T47D (cell line): Measurements from ENCODE around the gene RNF227.
"Not testable (repeated sequence)": the region's sequence is repeated elsewhere in the genome, so short reads cannot be mapped to it uniquely, and the experiment has no call there.

Experiments
- DNase-seq, 2 experiments: peaks; one replicate each; pipeline versions ENCODE4 v3.0.0 to v3.0.0-alpha.2; 2011 to 2012; ENCODE audit warnings: low read depth in 1 of 2, low spot score in 1 of 2
- JUND ChIP-seq: IDR thresholded peaks from 2 replicates; pipeline ENCODE4 v1.6.1; 2012; ENCODE audit warnings: low read depth
- in situ Hi-C: cut with HindIII; loops from 2 replicates; pipeline ENCODE4 v1.10.0; 2016; ENCODE audit warnings: low sequenced_read_pairs, low pct_unique_long_range_greater_than_20kb

RNF227 gene

GRCh38 chr17:7883781-7884386 is 32.2 kb downstream of the RNF227 start:
- DNase-seq, result peak in 1 of 2 experiments; percentile 9
- in situ Hi-C loops, result no loop called here
- no peak for TF ChIP-seq JUND

GRCh38 chr17:7882629-7883028 is 33.5 kb downstream of the RNF227 start:
- DNase-seq, result no peak
- in situ Hi-C loops, result no loop called here
- no peak for TF ChIP-seq JUND

GRCh38 chr17:7882068-7882467 is 34.0 kb downstream of the RNF227 start:
- no peak for TF ChIP-seq JUND
- in situ Hi-C loops, result no loop called here
- no peak for DNase-seq

- no peak for TF ChIP-seq JUND
- DNase-seq, result no peak
- in situ Hi-C loops, result no loop called here
These were observed 34.6 kb downstream of the RNF227 start for GRCh38 chr17:7881276-7882054.

- DNase-seq, result no peak
- no peak for TF ChIP-seq JUND
- in situ Hi-C loops, result no loop called here
These were observed 35.8 kb downstream of the RNF227 start for GRCh38 chr17:7880076-7880868.

- no peak for TF ChIP-seq JUND
- no peak for DNase-seq
- in situ Hi-C loops, result no loop called here
These were observed 37.9 kb downstream of the RNF227 start for GRCh38 chr17:7878234-7878633.

GRCh38 chr17:7875804-7876370 is 40.2 kb downstream of the RNF227 start:
- no peak for DNase-seq
- no peak for TF ChIP-seq JUND
- in situ Hi-C loops, result no loop called here

- no peak for DNase-seq
- TF ChIP-seq JUND, result no peak
- in situ Hi-C loops, result no loop called here
These were observed 43.0 kb downstream of the RNF227 start for GRCh38 chr17:7873051-7873450.

- no peak for TF ChIP-seq JUND
- no peak for DNase-seq
- in situ Hi-C loops, result no loop called here
These were observed 48.2 kb downstream of the RNF227 start for GRCh38 chr17:7867881-7868329.

GRCh38 chr17:7864995-7865650 is 51.0 kb downstream of the RNF227 start:
- no peak for TF ChIP-seq JUND
- in situ Hi-C loops, result no loop called here
- DNase-seq, result no peak

GRCh38 chr17:7864384-7864783 is 51.7 kb downstream of the RNF227 start:
- DNase-seq, in situ Hi-C loops: not testable (repeated sequence)
